ACC112 (cell line): Measurements from ENCODE around the gene GFER.

Experiments used
- H2AFZ ChIP-seq: fragments of 200-600 bp; sonication (generic); one replicate; pipeline ENCODE4 v1.6.0; 2017; ENCODE audit warnings: antibody characterized with exemption, low read length; ENCODE audit not compliant: unreplicated experiment
- H3K27ac ChIP-seq: fragments of 200-600 bp; sonication (generic); 2 replicates; pipeline ENCODE4 v1.5.1; 2014; ENCODE audit warnings: low read depth, mild to moderate bottlenecking, antibody characterized with exemption, low read length, moderate library complexity
- H3K27me3 ChIP-seq: fragments of 200-600 bp; sonication (generic); 2 replicates; pipeline ENCODE4 v1.6.1; 2014; ENCODE audit warnings: mild to moderate bottlenecking, antibody characterized with exemption, low read length, moderate library complexity, mixed read lengths; ENCODE audit not compliant: insufficient read depth
- H3K36me3 ChIP-seq: fragments of 200-600 bp; sonication (generic); 2 replicates; pipeline ENCODE4 v1.6.1; 2016; ENCODE audit warnings: mild to moderate bottlenecking, antibody characterized with exemption, low read length, moderate library complexity, mixed read lengths; ENCODE audit not compliant: insufficient read depth
- H3K4me1 ChIP-seq: fragments of 200-600 bp; sonication (generic); one replicate; pipeline ENCODE4 v1.6.1; 2016; ENCODE audit warnings: low read length, mixed read lengths; ENCODE audit not compliant: insufficient read depth, unreplicated experiment, control insufficient read depth
- H3K4me3 ChIP-seq: fragments of 200-600 bp; sonication (generic); 2 replicates; pipeline ENCODE4 v1.5.1; 2014; ENCODE audit warnings: mild to moderate bottlenecking, low read depth, low read length
- H3K79me2 ChIP-seq: fragments of 200-600 bp; sonication (generic); one replicate; pipeline ENCODE4 v1.6.0; 2016; ENCODE audit warnings: low read length; ENCODE audit not compliant: control insufficient read depth, unreplicated experiment, insufficient read depth

GFER gene

GRCh38 chr16:1976951-1977874, 6.8 kb upstream of the GFER start:
- H3K36me3 ChIP-seq, result peaks cover 4% of the 10 kb centered on the region; the same call in 1 of the 2 replicates
- H3K4me3 ChIP-seq, result no peak overlapping the region
- no peak overlapping the region for H3K27ac ChIP-seq
- peaks cover 19% of the 10 kb centered on the region for H3K79me2 ChIP-seq
- no peak overlapping the region for H2AFZ ChIP-seq
- H3K4me1 ChIP-seq, result peaks cover 3% of the 10 kb centered on the region
- peaks cover 32% of the 10 kb centered on the region for H3K27me3 ChIP-seq

- Histone ChIP-seq H3K27ac (no peak overlapping the region), H3K4me3 (no peak overlapping the region), H3K27me3 (peaks cover 38% of the 10 kb centered on the region), H3K36me3 (peaks cover 4% of the 10 kb centered on the region; the same call in 1 of the 2 replicates), H3K79me2 (peaks cover 14% of the 10 kb centered on the region), H2AFZ (no peak overlapping the region), H3K4me1 (peaks cover under 1% of the 10 kb centered on the region)
Observed at GRCh38 chr16:1977875-1978268, 6.1 kb upstream of the GFER start.

GRCh38 chr16:1978476-1979120, 5.4 kb upstream of the GFER start:
- Histone ChIP-seq H3K79me2 (peaks cover 8% of the 10 kb centered on the region), H3K4me3 (no peak overlapping the region), H3K4me1 (no peaks in the 10 kb centered on the region), H2AFZ (no peak overlapping the region), H3K36me3 (peaks cover 4% of the 10 kb centered on the region; the same call in 1 of the 2 replicates), H3K27ac (no peak overlapping the region), H3K27me3 (peaks cover 42% of the 10 kb centered on the region)

GRCh38 chr16:1979271-1980029, 4.5 kb upstream of the GFER start:
- Histone ChIP-seq H3K36me3 (peaks cover 4% of the 10 kb centered on the region; the same call in 1 of the 2 replicates), H2AFZ (no peak overlapping the region)

GRCh38 chr16:1980030-1980769, 3.8 kb upstream of the GFER start:
- peaks cover 42% of the 10 kb centered on the region for H3K27me3 ChIP-seq
- H3K36me3 ChIP-seq, result peaks cover 4% of the 10 kb centered on the region; the same call in 1 of the 2 replicates
- peaks cover 6% of the 10 kb centered on the region for H3K4me1 ChIP-seq
- H3K79me2 ChIP-seq, result peaks cover 6% of the 10 kb centered on the region
- no peak overlapping the region for H3K4me3 ChIP-seq
- H3K27ac ChIP-seq, result no peak overlapping the region
- no peak overlapping the region for H2AFZ ChIP-seq

More at GRCh38 chr16:1979271-1980029, 4.5 kb upstream of the GFER start:
- Histone ChIP-seq H3K4me3 (no peak overlapping the region), H3K4me1 (no peaks in the 10 kb centered on the region), H3K27ac (no peak overlapping the region), H3K27me3 (peaks cover 42% of the 10 kb centered on the region), H3K79me2 (no peaks in the 10 kb centered on the region)

GRCh38 chr16:1980770-1981087, 3.3 kb upstream of the GFER start:
- Histone ChIP-seq H3K36me3 (peaks cover 4% of the 10 kb centered on the region; the same call in 1 of the 2 replicates), H3K27ac (no peak overlapping the region), H3K4me3 (no peak overlapping the region), H3K4me1 (peaks cover 11% of the 10 kb centered on the region), H3K79me2 (peaks cover 11% of the 10 kb centered on the region), H3K27me3 (peaks cover 42% of the 10 kb centered on the region), H2AFZ (no peak overlapping the region)

- H3K27ac ChIP-seq, result no peak within 1 kb of the TSS
- H3K4me1 ChIP-seq, result peaks cover 11% of the 10 kb centered on the region
- H3K27me3 ChIP-seq, result peaks cover 42% of the 10 kb centered on the region
- H3K4me3 ChIP-seq, result no peak within 1 kb of the TSS
- H3K36me3 ChIP-seq, result peaks cover 6% of the 10 kb centered on the region; the same call in 1 of the 2 replicates
- H3K79me2 ChIP-seq, result peaks cover 15% of the 10 kb centered on the region
- H2AFZ ChIP-seq, result no peak within 1 kb of the TSS
Observed at GRCh38 chr16:1981398-1981836, 2.6 kb upstream of the GFER start, which contains the start of gene NOXO1. NOXO1 (minus strand) TSS chr16:1981469; CDS start chr16:1981179, 290 bp downstream.

- H3K4me1 ChIP-seq, result peaks cover 11% of the 10 kb centered on the region
- no peak overlapping the region for H3K27ac ChIP-seq
- H3K79me2 ChIP-seq, result peaks cover 15% of the 10 kb centered on the region
Observed at GRCh38 chr16:1982013-1982433, 2.0 kb upstream of the GFER start.

GRCh38 chr16:1982991-1983543, 926 bp upstream of the GFER start:
- Histone ChIP-seq H3K4me3 (peak overlapping the region; percentile 72), H2AFZ (no peak overlapping the region)

More at GRCh38 chr16:1982013-1982433, 2.0 kb upstream of the GFER start:
- Histone ChIP-seq H3K36me3 (peaks cover 10% of the 10 kb centered on the region; the same call in 1 of the 2 replicates), H3K27me3 (peaks cover 42% of the 10 kb centered on the region), H2AFZ (no peak overlapping the region), H3K4me3 (no peak overlapping the region)

More at GRCh38 chr16:1982991-1983543, 926 bp upstream of the GFER start:
- peaks cover 15% of the 10 kb centered on the region for H3K79me2 ChIP-seq
- no peak overlapping the region for H3K27ac ChIP-seq
- peaks cover 42% of the 10 kb centered on the region for H3K27me3 ChIP-seq
- peaks cover 10% of the 10 kb centered on the region; the same call in 1 of the 2 replicates for H3K36me3 ChIP-seq
- peaks cover 11% of the 10 kb centered on the region for H3K4me1 ChIP-seq
